HCT116 (cell line): ENCODE results near the gene EGFR. TPM values are rescaled to one million over a fixed set of nuclear protein-coding genes. Genes with fewer than 3 reads are reported as not detected.

ENCODE experiments used
- ATAC-seq: fragments of 200-7000 bp; cut with Tn5 transposase; 2 replicates; pipeline ENCODE4 v1.9.1; 2020; ENCODE audit warnings: mild to moderate bottlenecking, moderate library complexity
- BruUV-seq: library from RNA; stranded (reverse); fragments of 400-500 nt; replicated peaks from 2 replicates; lab custom pipeline; 2021; lab: Mats Ljungman, UMichigan
- CTCF ChIA-PET: fragments of 300-600 bp; sonication (Branson Sonifier 250); formaldehyde crosslinking; loops from one replicate; lab custom pipeline; 2021; ENCODE audit warnings: antibody characterized with exemption; lab: Charles Lee
- POLR2A ChIA-PET: fragments of 300-600, 350-600 bp; sonication (Branson Sonifier 250); formaldehyde crosslinking; loops from one replicate; lab custom pipeline; 2021; ENCODE audit warnings: antibody characterized with exemption; lab: Charles Lee
- RAD21 ChIA-PET, 2 experiments: fragments of 300-600 bp; sonication (Branson Sonifier 250); formaldehyde crosslinking; loops; one replicate each; lab custom pipeline; 2023; ENCODE audit warnings: low total read pairs in 2 of 2; ENCODE audit not compliant: uncharacterized antibody in 2 of 2, unreplicated experiment in 2 of 2, low non-redundant PET in 1 of 2; lab: Charles Lee
- DNase-seq: peaks from one replicate; pipeline ENCODE4 v3.0.0-alpha.2; 2010; ENCODE audit warnings: low read depth, low spot score
- H2AFZ ChIP-seq: fragments of 200-600 bp; shearing (Covaris generic), sonication (generic); 2 replicates; pipeline ENCODE4 v1.6.1; 2017; ENCODE audit warnings: low read depth, mixed run types, mixed read lengths, antibody characterized with exemption, low read length; ENCODE audit not compliant: poor library complexity, severe bottlenecking
- H3K27ac ChIP-seq: 2 replicates; pipeline ENCODE4 v1.5.1; 2012; ENCODE audit warnings: low read depth, low read length
- H3K27me3 ChIP-seq: fragments of 200-600 bp; sonication (generic); 2 replicates; pipeline ENCODE4 v1.6.1; 2016; ENCODE audit warnings: mixed run types, low read length, mixed read lengths; ENCODE audit not compliant: insufficient read depth
- H3K36me3 ChIP-seq, 2 experiments: fragments of 200-500 bp in 1 of 2; fragments of 200-600 bp in 1 of 2; sonication (Bioruptor generic) in 1 of 2; sonication (generic) in 1 of 2; 2 replicates each; pipeline versions ENCODE4 v1.5.1 to v1.6.1; 2014 to 2016; ENCODE audit warnings: low read length in 2 of 2, inconsistent platforms in 1 of 2, mixed read lengths in 1 of 2, mixed run types in 1 of 2; ENCODE audit not compliant: insufficient read depth in 2 of 2, control insufficient read depth in 1 of 2
- H3K4me1 ChIP-seq, 2 experiments: fragments of 200-600 bp in 1 of 2; sonication (generic) in 1 of 2; 2 replicates each; pipeline versions ENCODE4 v1.5.1 to v1.6.1; 2012 to 2017; ENCODE audit warnings: low read length in 2 of 2, inconsistent platforms in 1 of 2, mild to moderate bottlenecking in 1 of 2, mixed read lengths in 1 of 2, mixed run types in 1 of 2, moderate library complexity in 1 of 2; ENCODE audit not compliant: insufficient read depth in 2 of 2, control insufficient read depth in 1 of 2
- H3K4me2 ChIP-seq: fragments of 200-600 bp; sonication (generic); 2 replicates; pipeline ENCODE4 v1.6.1; 2017; ENCODE audit warnings: mixed run types, low read length, mixed read lengths
- H3K4me3 ChIP-seq, 2 experiments: fragments of 200-600 bp in 1 of 2; sonication (generic) in 1 of 2; replicated peaks in 1 of 2; 2 replicates each; pipeline ENCODE4 v1.5.1; 2011 to 2016; ENCODE audit warnings: low read length in 2 of 2, control low read depth in 1 of 2, low read depth in 1 of 2, mild to moderate bottlenecking in 1 of 2, mixed read lengths in 1 of 2, mixed run types in 1 of 2
- H3K79me2 ChIP-seq: fragments of 200-600 bp; sonication (generic); 2 replicates; pipeline ENCODE4 v1.6.1; 2017; ENCODE audit warnings: mild to moderate bottlenecking, mixed run types, low read length, moderate library complexity, mixed read lengths; ENCODE audit not compliant: insufficient read depth
- H3K9ac ChIP-seq: fragments of 200-600 bp; sonication (generic); 2 replicates; pipeline ENCODE4 v1.6.1; 2016; ENCODE audit warnings: low read length, mixed read lengths
- H3K9me2 ChIP-seq: fragments of 200-600 bp; sonication (generic), shearing (Covaris generic); 2 replicates; pipeline ENCODE4 v1.6.1; 2017; ENCODE audit warnings: mixed run types, mild to moderate bottlenecking, moderate library complexity; ENCODE audit not compliant: insufficient read depth
- H3K9me3 ChIP-seq, 2 experiments: fragments of 200-500 bp in 1 of 2; fragments of 200-600 bp in 1 of 2; sonication (Bioruptor generic) in 1 of 2; sonication (generic) in 1 of 2; 2 replicates each; pipeline ENCODE4 v1.6.1; 2014 to 2017; ENCODE audit warnings: low read length in 2 of 2, mixed read lengths in 2 of 2, inconsistent platforms in 1 of 2, low read depth in 1 of 2, mild to moderate bottlenecking in 1 of 2, mixed run types in 1 of 2, moderate library complexity in 1 of 2; ENCODE audit not compliant: control insufficient read depth in 1 of 2, insufficient read depth in 1 of 2
- H4K20me1 ChIP-seq: fragments of 200-600 bp; sonication (generic), shearing (Covaris generic); 2 replicates; pipeline ENCODE4 v1.6.1; 2017; ENCODE audit warnings: mixed run types, mild to moderate bottlenecking, moderate library complexity; ENCODE audit not compliant: insufficient read depth
- ATF3 ChIP-seq: IDR thresholded peaks from 2 replicates; pipeline ENCODE4 v1.6.1; 2012
- CBX3 ChIP-seq: IDR thresholded peaks from 2 replicates; pipeline ENCODE4 v1.6.1; 2012; ENCODE audit warnings: low read depth
- EGR1 ChIP-seq: IDR thresholded peaks from 2 replicates; pipeline ENCODE4 v1.6.1; 2012; ENCODE audit warnings: low read depth
- EZH2 ChIP-seq: fragments of 200-600 bp; sonication (generic); IDR thresholded peaks from 2 replicates; pipeline ENCODE4 v1.6.1; 2017; ENCODE audit warnings: antibody characterized with exemption, mixed run types
- FOSL1 ChIP-seq: IDR thresholded peaks from 2 replicates; pipeline ENCODE4 v1.6.1; 2012; ENCODE audit warnings: low read depth
- JUND ChIP-seq: IDR thresholded peaks from 2 replicates; pipeline ENCODE4 v1.6.1; 2012
- MAX ChIP-seq: IDR thresholded peaks from 2 replicates; pipeline ENCODE4 v1.6.1; 2012
- POLR2A ChIP-seq: IDR thresholded peaks from 2 replicates; pipeline ENCODE4 v1.7.0; 2011; ENCODE audit warnings: borderline replicate concordance; ENCODE audit not compliant: insufficient read depth, insufficient read length; ENCODE audit errors: extremely low read depth
- POLR2AphosphoS5 ChIP-seq: IDR thresholded peaks from 2 replicates; pipeline ENCODE4 v1.6.1; 2011; ENCODE audit warnings: mild to moderate bottlenecking, low read depth, low read length, moderate library complexity
- RAD21 ChIP-seq: IDR thresholded peaks from 2 replicates; pipeline ENCODE4 v1.6.1; 2012; ENCODE audit warnings: low read depth, mild to moderate bottlenecking
- REST ChIP-seq: IDR thresholded peaks from 2 replicates; pipeline ENCODE4 v1.6.1; 2012; ENCODE audit warnings: low read depth
- SIN3A ChIP-seq: IDR thresholded peaks from 2 replicates; pipeline ENCODE4 v1.6.1; 2012; ENCODE audit warnings: low read depth
- ZFX ChIP-seq: fragments of 450-650 bp; IDR thresholded peaks from 2 replicates; pipeline ENCODE4 v1.6.1; 2017
- intact Hi-C: fragments of 100-400 bp; cut with micrococcal nuclease; formaldehyde crosslinking; loops from 2 replicates; pipeline ENCODE4 v1.10.0; 2022
- total RNA-seq: library from RNA; stranded (reverse); gene quantifications from one replicate; pipeline ENCODE4 v1.2.1, GENCODE V29; 2021; ENCODE audit not compliant: unreplicated experiment
- TF ChIP-seq, protein P1 (sequence below), 3 experiments: fragments of 200-600 bp in 1 of 3; sonication (generic) in 1 of 3; IDR thresholded peaks in 2 of 3; conservative IDR thresholded peaks in 1 of 3; 2 replicates each; pipeline ENCODE4 v1.5.1; 2012 to 2017; ENCODE audit warnings: low read depth in 2 of 3, low read length in 2 of 3, antibody characterized with exemption in 1 of 3, borderline replicate concordance in 1 of 3, control low read depth in 1 of 3, mild to moderate bottlenecking in 1 of 3, mixed read lengths in 1 of 3, mixed run types in 1 of 3, moderate library complexity in 1 of 3; ENCODE audit not compliant: insufficient read depth in 1 of 3

EGFR gene
- total RNA-seq, 1 experiment from 2014 or later: 71.5 TPM

GRCh38 chr7:55061726-55062499 lies 43.1 kb downstream of the EGFR start:
- POLR2A ChIA-PET: no interaction called here
- H3K36me3 ChIP-seq: no peaks in the 10 kb centered on the region; a peak in 1 of 4 replicates
- DNase-seq: no peak
- peaks cover 31 to 59% of the 10 kb centered on the region in 2 experiments for H3K4me1 ChIP-seq
- peaks cover 86% of the 10 kb centered on the region for H3K79me2 ChIP-seq
- H3K9ac ChIP-seq: no peak overlapping the region
- CTCF ChIA-PET: no interaction called here
- BruUV-seq: no TSS peak
- TF ChIP-seq EGR1: no peak
- no peak for TF ChIP-seq FOSL1
- TF ChIP-seq, protein P1, sequence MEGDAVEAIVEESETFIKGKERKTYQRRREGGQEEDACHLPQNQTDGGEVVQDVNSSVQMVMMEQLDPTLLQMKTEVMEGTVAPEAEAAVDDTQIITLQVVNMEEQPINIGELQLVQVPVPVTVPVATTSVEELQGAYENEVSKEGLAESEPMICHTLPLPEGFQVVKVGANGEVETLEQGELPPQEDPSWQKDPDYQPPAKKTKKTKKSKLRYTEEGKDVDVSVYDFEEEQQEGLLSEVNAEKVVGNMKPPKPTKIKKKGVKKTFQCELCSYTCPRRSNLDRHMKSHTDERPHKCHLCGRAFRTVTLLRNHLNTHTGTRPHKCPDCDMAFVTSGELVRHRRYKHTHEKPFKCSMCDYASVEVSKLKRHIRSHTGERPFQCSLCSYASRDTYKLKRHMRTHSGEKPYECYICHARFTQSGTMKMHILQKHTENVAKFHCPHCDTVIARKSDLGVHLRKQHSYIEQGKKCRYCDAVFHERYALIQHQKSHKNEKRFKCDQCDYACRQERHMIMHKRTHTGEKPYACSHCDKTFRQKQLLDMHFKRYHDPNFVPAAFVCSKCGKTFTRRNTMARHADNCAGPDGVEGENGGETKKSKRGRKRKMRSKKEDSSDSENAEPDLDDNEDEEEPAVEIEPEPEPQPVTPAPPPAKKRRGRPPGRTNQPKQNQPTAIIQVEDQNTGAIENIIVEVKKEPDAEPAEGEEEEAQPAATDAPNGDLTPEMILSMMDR (IDR thresholded peaks at IDR 0.05 in 2 of 3, conservative IDR thresholded peaks at IDR 0.05 in 1 of 3; ENCODE audit: borderline replicate concordance in 1 of 3, insufficient read depth in 1 of 3, low read depth in 2 of 3, low read length in 2 of 3): no peak
- no peak for TF ChIP-seq POLR2AphosphoS5
- no peak for TF ChIP-seq EZH2
- TF ChIP-seq POLR2A: no peak
- TF ChIP-seq ATF3: no peak
- no peak for TF ChIP-seq JUND
- no peak for TF ChIP-seq SIN3A
- no peak for TF ChIP-seq MAX
- TF ChIP-seq CBX3: no peak
- TF ChIP-seq RAD21: no peak
- TF ChIP-seq ZFX: no peak
- no peak for TF ChIP-seq REST
- no peaks in the 10 kb centered on the region for H3K27me3 ChIP-seq
- no peak overlapping the region for H3K27ac ChIP-seq
- no peak overlapping the region for H3K4me3 ChIP-seq
- H3K9me3 ChIP-seq: no peaks in the 10 kb centered on the region
- H3K4me2 ChIP-seq: no peak overlapping the region
- no peak overlapping the region for H2AFZ ChIP-seq
- no peaks in the 10 kb centered on the region for H4K20me1 ChIP-seq
- no peaks in the 10 kb centered on the region for H3K9me2 ChIP-seq
- ATAC-seq: no peak
- intact Hi-C loops: no loop called here
- RAD21 ChIA-PET: no interaction called here
